Testis (tissue), 3 donors: ENCODE results near the gene CDK13. TPM values are rescaled to one million over a fixed set of nuclear protein-coding genes. Genes with fewer than 3 reads are reported as not detected.

ENCODE experiments used
- DNase-seq: peaks from one replicate; pipeline ENCODE4 v3.0.0-alpha.2; 2019
- H3K27ac ChIP-seq, 2 donors: fragments of 200-600 bp; sonication (generic); one replicate each; pipeline ENCODE4 v1.5.1; 2019
- H3K27me3 ChIP-seq: fragments of 200-600 bp; sonication (generic); one replicate; pipeline ENCODE4 v1.5.1; 2019
- H3K36me3 ChIP-seq: fragments of 200-600 bp; sonication (generic); one replicate; pipeline ENCODE4 v1.5.1; 2017; ENCODE audit warnings: low read depth; ENCODE audit errors: missing control alignments
- H3K4me1 ChIP-seq: fragments of 200-600 bp; sonication (generic); one replicate; pipeline ENCODE4 v1.5.1; 2019
- H3K4me3 ChIP-seq, 2 donors: fragments of 200-600 bp; sonication (generic); one replicate each; pipeline ENCODE4 v1.5.1; 2017 to 2019
- H3K9me3 ChIP-seq: fragments of 200-600 bp; sonication (generic); one replicate; pipeline ENCODE4 v1.5.1; 2017
- CTCF ChIP-seq, 3 experiments: fragments of 450-650 bp in 2 of 3; fragments of 200-600 bp in 1 of 3; sonication (generic) in 1 of 3; IDR thresholded peaks; one replicate each; pipeline ENCODE4 v1.5.1; 2016 to 2019; ENCODE audit warnings: antibody characterized with exemption in 3 of 3, mild to moderate bottlenecking in 2 of 3, moderate library complexity in 1 of 3
- POLR2A ChIP-seq: fragments of 450-650 bp; IDR thresholded peaks from one replicate; pipeline ENCODE4 v1.6.1; 2017; ENCODE audit warnings: antibody characterized with exemption, mild to moderate bottlenecking, moderate library complexity
- WGBS, 2 donors: methylation state at CpG; one replicate each; pipeline ENCODE4 v1.1.5; 2018; 5-methylcytosine and 5-hydroxymethylcytosine counted together
- intact Hi-C: fragments of 100-400 bp; cut with DNase I; formaldehyde crosslinking; loops from one replicate; pipeline ENCODE4 v1.15.1; 2023; ENCODE audit warnings: low total_unique reads
- polyA plus RNA-seq: library from polyadenylated mRNA; stranded (reverse); fragments of 350-450 nt; fragmentation: Illumina TruSeq; extraction: RNeasy Lipid Tissue Mini Kit (QIAGEN cat#74804); gene quantifications from one replicate; pipeline ENCODE4 v1.2.3, GENCODE V29; 2014; ENCODE audit warnings: low read depth, low replicate concordance; ENCODE audit not compliant: insufficient read depth
- total RNA-seq, 2 donors: library from RNA; depleted of rRNA; stranded (reverse); fragments of >200 nt; gene quantifications; one replicate each; pipeline ENCODE4 v1.2.3, GENCODE V29; 2016

CDK13 gene
- total and polyA plus RNA-seq, 3 donors from 2014 or later = 55.1 to 140 (median 134) TPM

- intact Hi-C loops = no loop called here
- H3K27me3 ChIP-seq = no peaks in the 10 kb centered on the region
- H3K4me3 ChIP-seq = no peak overlapping the region
- TF ChIP-seq CTCF (IDR thresholded peaks at IDR 0.05) (no peak), POLR2A (no peak)
- H3K27ac ChIP-seq = no peak overlapping the region
- no peaks in the 10 kb centered on the region for H3K4me1 ChIP-seq
- 81 to 91% methylated on average over 3 of the region's 3 CpGs for WGBS, 2 donors
- H3K36me3 ChIP-seq = no peaks in the 10 kb centered on the region
- no peaks in the 10 kb centered on the region for H3K9me3 ChIP-seq
- DNase-seq = no peak
These were observed 27.5 kb upstream of the CDK13 start for GRCh38 chr7:39922580-39922979.

GRCh38 chr7:39923091-39923490 is 27.0 kb upstream of the CDK13 start:
- Histone ChIP-seq H3K27ac (no peak overlapping the region), H3K9me3 (no peaks in the 10 kb centered on the region), H3K4me3 (no peak overlapping the region), H3K4me1 (no peaks in the 10 kb centered on the region), H3K36me3 (no peaks in the 10 kb centered on the region), H3K27me3 (no peaks in the 10 kb centered on the region)
- intact Hi-C loops = no loop called here
- TF ChIP-seq CTCF (IDR thresholded peaks at IDR 0.05) = no peak
- no peak for TF ChIP-seq POLR2A
- 79 to 86% methylated on average over 1 of the region's 1 CpG for WGBS, 2 donors
- DNase-seq = no peak

- no peak overlapping the region for H3K4me3 ChIP-seq
- H3K36me3 ChIP-seq = no peaks in the 10 kb centered on the region
- intact Hi-C loops = no loop called here
- WGBS, 2 donors = 90 to 94% methylated on average over 2 of the region's 2 CpGs
- H3K27ac ChIP-seq = no peak overlapping the region
- no peak for TF ChIP-seq POLR2A
- TF ChIP-seq CTCF (IDR thresholded peaks at IDR 0.05) = no peak
- no peak for DNase-seq
- H3K4me1 ChIP-seq = no peaks in the 10 kb centered on the region
- H3K9me3 ChIP-seq = no peaks in the 10 kb centered on the region
- H3K27me3 ChIP-seq = no peaks in the 10 kb centered on the region
These were observed 25.9 kb upstream of the CDK13 start for GRCh38 chr7:39924122-39924521.

GRCh38 chr7:39926111-39926510 is 23.9 kb upstream of the CDK13 start:
- no peaks in the 10 kb centered on the region for H3K36me3 ChIP-seq
- no peaks in the 10 kb centered on the region for H3K4me1 ChIP-seq
- intact Hi-C loops = no loop called here
- H3K9me3 ChIP-seq = no peaks in the 10 kb centered on the region
- H3K4me3 ChIP-seq = no peak overlapping the region
- TF ChIP-seq CTCF (IDR thresholded peaks at IDR 0.05) (no peak), POLR2A (no peak)
- no peak overlapping the region for H3K27ac ChIP-seq
- DNase-seq = no peak
- H3K27me3 ChIP-seq = no peaks in the 10 kb centered on the region

GRCh38 chr7:39927018-39927417 is 23.0 kb upstream of the CDK13 start:
- Histone ChIP-seq H3K9me3 (no peaks in the 10 kb centered on the region), H3K4me1 (no peaks in the 10 kb centered on the region), H3K27ac (no peak overlapping the region), H3K27me3 (no peaks in the 10 kb centered on the region), H3K4me3 (no peak overlapping the region), H3K36me3 (no peaks in the 10 kb centered on the region)
- WGBS, 2 donors = 70 to 74% methylated on average over 7 of the region's 7 CpGs
- intact Hi-C loops = no loop called here
- TF ChIP-seq CTCF (IDR thresholded peaks at IDR 0.05) = no peak
- no peak for TF ChIP-seq POLR2A
- DNase-seq = no peak
